ENCODE measurements around the gene LRBA. TPM values are rescaled to one million over a fixed set of nuclear protein-coding genes. Genes with fewer than 3 reads are reported as not detected.

The LRBA gene
- total RNA-seq, 1 experiment from 2014 or later: 55.3 TPM

- Histone ChIP-seq H3T11ph (ENCODE audit: low read length) (no peak overlapping the region), H2BK12ac (ENCODE audit: insufficient read length, low read depth, low read length) (no peak overlapping the region), H4K20me1 (ENCODE audit: control insufficient read depth, insufficient read depth, insufficient read length) (no peaks in the 10 kb centered on the region), H2AFZ (ENCODE audit: low read length) (no peak overlapping the region), H3K9ac (ENCODE audit: extremely low read depth, insufficient read length, low read length) (no peak overlapping the region), H3K18ac (ENCODE audit: insufficient read length, low read depth, low read length) (no peak overlapping the region), H3K23ac (ENCODE audit: insufficient read length, low read depth, low read length) (no peak overlapping the region), H2BK5ac (ENCODE audit: insufficient read length, low read length) (no peak overlapping the region), H4K8ac (replicated peaks; ENCODE audit: insufficient read length, low read depth, low read length) (no peak overlapping the region), H3K79me1 (ENCODE audit: insufficient read depth, low read depth, low read length, poor library complexity, severe bottlenecking) (no peaks in the 10 kb centered on the region), H3K4me1 (ENCODE audit: insufficient read depth, low read length) (peaks cover 5% of the 10 kb centered on the region; the same call in 1 of the 2 replicates), H4K91ac (ENCODE audit: insufficient read length, low read depth, low read length) (no peak overlapping the region), H3K56ac (ENCODE audit: insufficient read length, low read depth, low read length) (no peak overlapping the region), H2BK20ac (ENCODE audit: low read depth, low read length, poor library complexity, severe bottlenecking) (no peak overlapping the region), H3K4me2 (ENCODE audit: insufficient read depth, insufficient read length, low read length) (no peak overlapping the region), H3K79me2 (ENCODE audit: insufficient read depth, low read length) (no peaks in the 10 kb centered on the region), H3K27ac (ENCODE audit: insufficient read length, low read depth, low read length) (no peak overlapping the region), H2BK15ac (ENCODE audit: low read depth, low read length) (no peak overlapping the region), H3K4ac (ENCODE audit: low read depth, low read length) (no peak overlapping the region), H3K27me3 (ENCODE audit: insufficient read depth, low read length) (no peaks in the 10 kb centered on the region), H2AK5ac (ENCODE audit: insufficient read length, low read length) (no peak overlapping the region), H3K23me2 (ENCODE audit: insufficient read length, low read depth, low read length, poor library complexity, severe bottlenecking) (no peaks in the 10 kb centered on the region), H2BK120ac (ENCODE audit: low read depth, low read length, poor library complexity, severe bottlenecking) (no peak overlapping the region), H3K14ac (ENCODE audit: insufficient read depth, low read length) (no peak overlapping the region), H4K5ac (ENCODE audit: insufficient read length, low read depth, low read length) (no peak overlapping the region), H3K9me3 (ENCODE audit: control insufficient read depth, low read depth, low read length) (no peaks in the 10 kb centered on the region)
- TF ChIP-seq CTCF (conservative IDR thresholded peaks at IDR 0.05): no peak
- peaks cover 19 to 21% of the 10 kb centered on the region in 2 experiments for H3K4me1 Mint-ChIP-seq
- no peaks in the 10 kb centered on the region for H3K9me3 Mint-ChIP-seq
- H3K27me3 Mint-ChIP-seq (ENCODE audit: low read depth): no peaks in the 10 kb centered on the region
- peak overlapping the region in 1 of 3 experiments; percentile 23; a peak in 1 of 7 replicates for H3K27ac Mint-ChIP-seq
- H3K36me3 Mint-ChIP-seq (ENCODE audit: insufficient read depth in 1 of 3, low read depth in 3 of 3): peaks cover 0 to 6% (median 5%) of the 10 kb centered on the region in 3 experiments; a peak in 3 of 7 replicates
- DNase-seq: no peak
- no peak overlapping the region for H3K4me3 Mint-ChIP-seq
These were observed 225.2 kb downstream of the LRBA start for GRCh38 chr4:150789864-150790263.
